HG02870 (cell line): ENCODE results near the gene SRP14.
"Not testable (repeated sequence)": the region's sequence is repeated elsewhere in the genome, so short reads cannot be mapped to it uniquely, and the experiment has no call there.

Experiments used
- ATAC-seq: cut with Tn5 transposase; IDR thresholded peaks from one replicate; pipeline ENCODE4 v1.9.1; 2021; ENCODE audit warnings: mild to moderate bottlenecking, moderate library complexity; ENCODE audit not compliant: unreplicated experiment

The SRP14 gene

DNA sequence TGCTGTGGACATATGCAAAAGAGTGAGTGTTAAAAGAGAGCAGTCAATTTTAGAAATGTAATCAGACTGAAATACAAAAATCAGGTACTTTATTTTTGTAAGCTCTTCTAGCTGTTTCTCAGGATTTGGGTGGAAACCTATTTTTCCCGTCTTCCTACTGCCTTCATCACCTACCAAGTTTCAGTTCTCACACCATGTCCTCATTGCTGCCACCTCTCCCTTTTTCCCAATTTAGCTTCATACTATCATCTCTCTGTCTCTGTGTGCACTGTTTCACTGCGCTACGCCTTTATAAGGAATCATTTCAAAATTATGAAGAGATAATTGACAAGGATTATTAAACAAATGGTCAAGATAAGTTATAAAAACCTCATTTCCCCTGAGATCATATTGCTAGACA is 7.7 kb downstream of the SRP14 start:
- ATAC-seq: no peak

GRCh38 chr15:40029979-40030893 is 8.7 kb downstream of the SRP14 start:
- no peak for ATAC-seq

GRCh38 chr15:40028853-40029252 is 10.1 kb downstream of the SRP14 start:
- no peak for ATAC-seq

GRCh38 chr15:40028193-40028592 is 10.8 kb downstream of the SRP14 start:
- no peak for ATAC-seq

DNA sequence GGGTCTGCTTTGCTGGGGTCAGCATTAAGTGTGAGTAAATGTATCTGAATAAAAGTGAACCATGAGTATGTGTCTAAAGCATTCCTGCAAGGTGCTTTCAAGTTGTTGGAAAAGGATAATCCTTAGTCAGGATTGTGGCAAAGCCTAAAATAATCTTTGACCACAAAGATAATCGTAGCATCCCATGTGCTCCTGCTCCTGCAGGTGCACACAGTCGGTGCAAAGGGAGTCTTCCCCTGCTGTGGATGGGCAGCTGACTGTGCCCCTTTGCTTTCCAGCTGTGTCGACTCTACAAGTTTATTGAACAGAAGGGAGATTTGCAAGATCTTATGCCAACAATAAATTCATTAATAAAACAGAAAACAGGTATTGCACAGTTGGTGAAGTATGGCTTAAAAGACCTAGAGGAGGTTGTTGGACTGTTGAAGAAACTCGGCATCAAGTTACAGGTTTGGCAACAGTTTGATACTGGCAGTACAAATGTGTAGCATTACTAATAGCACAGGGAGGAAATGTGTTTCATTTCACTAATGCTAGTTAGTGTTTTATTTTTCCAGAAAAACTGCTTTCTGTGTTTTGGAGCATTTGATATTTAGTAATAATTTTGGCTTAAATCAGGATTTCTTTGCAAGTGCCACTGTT is 22.6 kb downstream of the SRP14 start:
- no peak for ATAC-seq

- no peak for ATAC-seq
Measured at GRCh38 chr15:40014390-40014789, 24.6 kb downstream of the SRP14 start.

GRCh38 chr15:40013372-40013771 is 25.6 kb downstream of the SRP14 start:
- not testable (repeated sequence) for ATAC-seq

GRCh38 chr15:40011303-40011702 is 27.7 kb downstream of the SRP14 start:
- ATAC-seq: no peak

DNA sequence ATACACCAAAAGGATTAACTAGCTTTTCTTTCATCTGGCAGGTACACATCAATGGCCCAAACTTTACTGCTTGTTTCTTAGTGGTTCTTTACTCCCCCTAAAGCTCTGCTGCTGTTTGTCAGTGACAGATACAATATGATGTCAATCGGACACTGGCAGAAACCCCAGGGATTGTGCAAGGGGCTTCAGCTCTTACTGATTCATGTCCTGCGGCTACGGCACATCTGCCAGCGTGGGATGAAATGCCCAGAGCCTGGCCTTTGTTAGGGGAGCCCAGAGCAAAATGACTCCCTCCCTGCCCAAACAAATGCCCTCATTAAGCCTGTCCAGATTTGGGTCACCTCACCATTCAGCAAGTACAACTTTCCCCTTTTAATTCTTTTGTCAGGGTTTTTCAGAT is 28.3 kb downstream of the SRP14 start:
- no peak for ATAC-seq

DNA sequence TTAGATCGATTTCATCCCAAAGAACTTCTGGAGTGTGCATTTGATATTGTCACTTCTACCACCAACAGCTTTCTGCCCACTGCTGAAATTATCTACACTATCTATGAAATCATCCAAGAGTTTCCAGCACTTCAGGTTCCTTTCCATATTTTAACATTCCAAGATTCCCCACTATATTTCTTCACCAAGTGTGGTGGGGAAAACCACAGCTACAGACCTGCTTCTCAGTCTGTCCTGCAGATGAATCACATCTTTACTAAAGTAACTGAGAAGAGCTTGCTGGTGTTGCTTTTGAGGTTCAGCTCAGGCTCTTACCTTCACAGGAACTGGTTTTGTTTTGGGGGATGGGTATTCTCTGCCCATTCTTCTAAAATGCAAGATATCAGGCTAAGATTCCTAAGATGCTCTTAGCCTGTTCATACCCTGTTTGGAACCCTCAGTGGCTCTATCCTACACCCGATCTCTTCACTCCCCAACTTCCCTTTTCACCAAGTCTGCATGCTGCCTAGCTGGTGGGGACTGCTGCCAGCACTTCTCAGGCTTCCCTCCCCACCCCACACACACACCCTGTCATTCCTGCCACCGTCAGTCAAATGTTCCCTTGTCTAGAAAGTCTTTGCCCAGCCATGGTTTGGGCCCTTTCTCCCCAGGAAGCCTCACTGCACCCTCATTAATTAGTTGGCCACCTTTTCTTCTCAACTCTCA is 30.8 kb downstream of the SRP14 start:
- no peak for ATAC-seq

DNA sequence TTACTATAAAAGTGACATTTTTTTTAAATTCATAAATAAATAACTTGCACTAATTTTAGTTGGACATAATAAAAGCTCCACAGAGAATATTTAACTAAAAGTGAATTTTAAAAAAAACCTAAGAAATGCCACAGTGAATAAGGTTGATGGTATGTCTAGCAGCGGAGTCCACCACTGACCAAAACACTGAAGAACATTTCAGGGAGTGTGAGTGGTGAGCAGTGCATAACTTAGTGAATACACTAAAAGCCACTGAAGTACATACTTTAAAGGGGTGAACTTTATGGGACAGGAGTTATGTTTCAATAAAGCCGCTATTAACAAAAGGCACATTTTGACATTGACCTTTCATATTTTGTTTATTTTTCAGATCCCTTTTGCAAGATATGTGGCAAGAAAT is 32.3 kb downstream of the SRP14 start:
- ATAC-seq: no peak

GRCh38 chr15:40006003-40006402 is 33.0 kb downstream of the SRP14 start:
- ATAC-seq: no peak

DNA sequence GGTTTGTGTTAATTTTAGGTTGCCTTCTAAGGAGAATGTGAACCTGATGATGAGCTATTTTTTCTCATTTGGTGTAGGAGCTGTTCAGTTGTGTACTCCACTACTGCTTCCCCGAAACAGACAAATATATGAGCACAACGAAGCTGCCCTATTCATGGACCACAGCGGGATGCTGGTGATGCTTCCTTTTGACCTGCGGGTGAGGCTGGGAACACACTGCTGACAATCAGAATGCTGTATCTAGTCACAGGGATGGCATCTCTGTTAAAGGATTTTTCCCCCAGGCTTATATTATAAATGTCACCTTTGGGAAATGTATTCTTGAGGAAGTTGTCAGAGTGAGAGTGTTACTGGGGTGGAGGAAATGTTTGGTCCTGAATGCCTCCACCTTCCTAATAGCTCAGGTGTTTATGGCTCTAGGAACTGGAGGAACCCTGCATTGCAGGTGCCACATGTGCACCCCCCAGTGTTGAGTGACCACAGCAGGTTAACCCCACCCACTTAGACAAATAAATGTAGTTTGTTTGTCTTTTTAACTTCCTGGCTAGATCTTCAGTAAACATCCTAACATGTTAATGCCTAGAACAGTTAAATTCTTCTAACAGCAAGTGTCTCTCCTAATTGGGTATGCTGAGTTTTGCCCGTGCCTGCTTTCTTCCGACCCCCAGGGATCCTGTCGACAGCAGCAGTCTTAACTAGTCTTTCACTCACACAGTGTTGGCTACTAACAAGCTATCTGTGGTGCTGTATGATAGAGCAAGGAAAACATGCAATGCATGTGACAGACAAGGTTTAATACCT is 35.7 kb downstream of the SRP14 start:
- ATAC-seq: no peak

- ATAC-seq: no peak
Measured at GRCh38 chr15:40002295-40002694, 36.7 kb downstream of the SRP14 start.

- ATAC-seq: no peak
Measured at GRCh38 chr15:39999538-40000200, 39.3 kb downstream of the SRP14 start.

- ATAC-seq: no peak
Measured at GRCh38 chr15:39998511-39999077, 40.4 kb downstream of the SRP14 start.

DNA sequence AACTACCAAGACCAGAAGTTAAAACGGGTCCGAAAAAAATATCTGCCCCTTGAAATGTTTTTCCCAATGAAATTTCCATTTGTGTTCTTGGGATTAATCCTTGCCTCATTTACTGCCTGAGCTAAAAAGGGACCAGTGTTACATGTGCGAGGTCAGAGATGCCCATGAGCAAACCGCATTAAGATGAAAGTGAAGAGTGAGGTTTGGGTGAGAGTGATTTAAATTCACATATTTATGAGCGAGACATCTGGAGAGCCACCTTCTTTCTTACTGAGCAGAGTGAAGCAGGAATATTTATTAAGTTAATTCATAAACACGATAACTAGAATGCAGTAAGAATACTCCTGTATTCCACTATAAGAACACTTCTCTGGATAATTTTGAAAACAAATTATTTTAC is 41.3 kb downstream of the SRP14 start:
- no peak for ATAC-seq

GRCh38 chr15:39997031-39997430 is 42.0 kb downstream of the SRP14 start:
- no peak for ATAC-seq

DNA sequence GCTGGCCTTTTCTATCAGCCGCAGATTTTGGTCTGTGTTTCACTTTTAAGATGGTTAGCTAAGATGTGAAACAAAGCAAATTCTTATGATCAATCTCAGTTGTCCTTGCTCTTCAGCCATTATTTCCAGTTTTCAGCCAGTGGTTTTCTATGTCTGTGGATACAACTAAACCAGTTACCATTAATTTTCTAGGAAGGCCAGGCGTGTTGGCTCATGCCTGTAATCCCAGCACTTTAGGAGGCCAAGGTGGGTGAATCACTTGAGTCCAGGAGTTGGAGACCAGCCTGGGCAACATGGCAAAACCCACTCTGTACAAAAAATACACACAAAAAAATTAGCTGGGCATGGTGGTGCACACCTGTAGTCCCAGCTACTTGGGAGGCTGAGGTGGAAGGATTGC is 42.8 kb downstream of the SRP14 start:
- not testable (repeated sequence) for ATAC-seq

DNA sequence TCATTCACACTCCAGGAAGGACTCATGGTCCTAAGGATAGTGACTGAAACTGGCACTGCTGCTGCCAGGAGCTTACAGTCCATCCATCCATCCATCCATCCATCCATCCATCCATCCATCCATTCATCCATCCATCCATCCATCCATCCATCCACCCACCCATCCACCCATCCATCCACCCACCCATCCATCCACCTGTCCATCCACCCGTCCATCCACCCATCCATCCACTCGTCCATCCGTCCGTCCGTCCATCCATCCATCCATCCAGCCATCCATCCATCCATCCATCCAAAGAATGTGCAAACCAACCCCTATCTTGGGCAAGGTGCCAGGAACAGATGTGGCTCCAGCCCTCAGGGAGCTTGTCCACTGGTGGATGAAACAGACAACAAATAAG is 46.0 kb downstream of the SRP14 start:
- not testable (repeated sequence) for ATAC-seq
